Left lung (tissue), 10 donors: Measurements from ENCODE around the gene ZMYND19. TPM values are rescaled to one million over a fixed set of nuclear protein-coding genes. Genes with fewer than 3 reads are reported as not detected.
A peak's percentile ranks its signal among the peaks of the same experiment; 100 is the strongest.
"Not testable (repeated sequence)": the region's sequence is repeated elsewhere in the genome, so short reads cannot be mapped to it uniquely, and the experiment has no call there.

Experiments used
- ATAC-seq: fragments of 200-7000 bp; cut with Tn5 transposase; one replicate; pipeline ENCODE4 v1.9.1; 2020; ENCODE audit warnings: moderate library complexity
- DNase-seq, 4 donors: peaks; one replicate each; pipeline ENCODE4 v3.0.0-alpha.2; 2013 to 2020
- H3K27ac ChIP-seq, 2 donors: fragments of 200-600 bp; sonication (generic) in 1 of 2; one replicate each; pipeline versions ENCODE4 v1.5.0 to v1.8.0; 2020 to 2021
- H3K27me3 ChIP-seq, 2 donors: fragments of 200-600 bp; sonication (generic) in 1 of 2; one replicate each; pipeline versions ENCODE4 v1.5.0 to v1.8.0; 2020 to 2021
- H3K36me3 ChIP-seq, 2 donors: fragments of 200-600 bp; sonication (generic) in 1 of 2; one replicate each; pipeline versions ENCODE4 v1.5.0 to v1.8.0; 2020 to 2021
- H3K4me1 ChIP-seq, 2 donors: fragments of 200-600 bp; one replicate each; pipeline ENCODE4 v1.8.0; 2021
- H3K4me3 ChIP-seq, 2 donors: fragments of 200-600 bp; sonication (generic) in 1 of 2; one replicate each; pipeline versions ENCODE4 v1.5.0 to v1.8.0; 2020 to 2021; ENCODE audit warnings: mild to moderate bottlenecking in 1 of 2
- H3K9me3 ChIP-seq, 2 donors: fragments of 200-600 bp; sonication (generic) in 1 of 2; one replicate each; pipeline versions ENCODE4 v1.5.0 to v1.8.0; 2020 to 2021
- CTCF ChIP-seq, 2 donors: fragments of 200-600 bp; sonication (generic) in 1 of 2; IDR thresholded peaks; one replicate each; pipeline versions ENCODE4 v1.5.0 to v1.8.0; 2021; ENCODE audit warnings: antibody characterized with exemption in 2 of 2
- intact Hi-C, 2 donors: fragments of 100-400 bp; cut with DNase I; formaldehyde crosslinking; loops; one replicate each; pipeline versions ENCODE4 v1.11.2 to v1.14.2; 2022
- polyA plus RNA-seq, 6 donors: library from polyadenylated mRNA; unstranded; fragments of 120-200 nt; gene quantifications; one replicate each; pipeline ENCODE4 v1.2.1, GENCODE V29; 2013; ENCODE audit not compliant: insufficient read length in 6 of 6
- total RNA-seq, 2 donors: library from RNA; stranded (reverse); fragmentation: NEBNext Ultra II Directional; extraction: Animal tissue kit (Norgen Biotek cat#: 25700); gene quantifications; one replicate each; pipeline ENCODE4 v1.2.1, GENCODE V29; 2021
- donor health status: DM: no; HTN: yes; CAD: no.
- donor health status: DM: no; HTN: no; CAD: no.

The ZMYND19 gene
- total and polyA plus RNA-seq, 8 donors = 15.3 to 30.5 (median 21.5) TPM

GRCh38 chr9:137632230-137633161, 42.2 kb upstream of the ZMYND19 start:
- H3K4me3 ChIP-seq = no peak overlapping the region
- H3K27me3 ChIP-seq = no peaks in the 10 kb centered on the region
- H3K27ac ChIP-seq = no peak overlapping the region
- intact Hi-C loops = no loop called here
- DNase-seq = no peak
- H3K4me1 ChIP-seq = peaks cover 14 to 57% of the 10 kb centered on the region in 2 donors
- no peaks in the 10 kb centered on the region for H3K9me3 ChIP-seq
- peak; percentile 13 for ATAC-seq
- H3K36me3 ChIP-seq = no peaks in the 10 kb centered on the region
- TF ChIP-seq CTCF (IDR thresholded peaks at IDR 0.05) = no peak

GRCh38 chr9:137631345-137632229, 41.3 kb upstream of the ZMYND19 start:
- H3K27ac ChIP-seq = no peak overlapping the region
- no peaks in the 10 kb centered on the region for H3K9me3 ChIP-seq
- H3K4me3 ChIP-seq = no peak overlapping the region
- ATAC-seq (no peak), DNase-seq (no peak)
- no peaks in the 10 kb centered on the region for H3K36me3 ChIP-seq
- H3K4me1 ChIP-seq = peaks cover 14 to 66% of the 10 kb centered on the region in 2 donors
- TF ChIP-seq CTCF (IDR thresholded peaks at IDR 0.05) = no peak
- intact Hi-C loops = no loop called here
- H3K27me3 ChIP-seq = no peaks in the 10 kb centered on the region

- ATAC-seq (no peak), DNase-seq (no peak)
- no peaks in the 10 kb centered on the region for H3K27me3 ChIP-seq
- no peak overlapping the region for H3K4me3 ChIP-seq
- intact Hi-C loops = no loop called here
- TF ChIP-seq CTCF (IDR thresholded peaks at IDR 0.05) = no peak
- no peaks in the 10 kb centered on the region for H3K9me3 ChIP-seq
- peak overlapping the region in 1 of 2 donors; percentile 48 for H3K27ac ChIP-seq
- H3K4me1 ChIP-seq = peaks cover 14 to 71% of the 10 kb centered on the region in 2 donors
- no peaks in the 10 kb centered on the region for H3K36me3 ChIP-seq
These were observed 40.4 kb upstream of the ZMYND19 start for GRCh38 chr9:137630679-137631078.

- peak overlapping the region in 1 of 2 donors; percentile 48 for H3K27ac ChIP-seq
- intact Hi-C loops = no loop called here
- no peak overlapping the region for H3K4me3 ChIP-seq
- peaks cover 14 to 76% of the 10 kb centered on the region in 2 donors for H3K4me1 ChIP-seq
- H3K9me3 ChIP-seq = no peaks in the 10 kb centered on the region
- no peaks in the 10 kb centered on the region for H3K27me3 ChIP-seq
- TF ChIP-seq CTCF (IDR thresholded peaks at IDR 0.05) = no peak
- H3K36me3 ChIP-seq = no peaks in the 10 kb centered on the region
- no peak for ATAC-seq
- DNase-seq = no peak
These were observed 39.8 kb upstream of the ZMYND19 start for GRCh38 chr9:137630126-137630525.

GRCh38 chr9:137627406-137627805, 37.1 kb upstream of the ZMYND19 start:
- ATAC-seq, intact Hi-C loops, H3K36me3 ChIP-seq, H3K9me3 ChIP-seq, H3K27ac ChIP-seq, H3K27me3 ChIP-seq, H3K4me3 ChIP-seq: not testable (repeated sequence)
- peaks cover 14 to 76% of the 10 kb centered on the region in 2 donors for H3K4me1 ChIP-seq
- peak in 1 of 4 donors; percentile 32 for DNase-seq
